ENCODE data around the gene CLEC17A.

Gene CLEC17A

DNA sequence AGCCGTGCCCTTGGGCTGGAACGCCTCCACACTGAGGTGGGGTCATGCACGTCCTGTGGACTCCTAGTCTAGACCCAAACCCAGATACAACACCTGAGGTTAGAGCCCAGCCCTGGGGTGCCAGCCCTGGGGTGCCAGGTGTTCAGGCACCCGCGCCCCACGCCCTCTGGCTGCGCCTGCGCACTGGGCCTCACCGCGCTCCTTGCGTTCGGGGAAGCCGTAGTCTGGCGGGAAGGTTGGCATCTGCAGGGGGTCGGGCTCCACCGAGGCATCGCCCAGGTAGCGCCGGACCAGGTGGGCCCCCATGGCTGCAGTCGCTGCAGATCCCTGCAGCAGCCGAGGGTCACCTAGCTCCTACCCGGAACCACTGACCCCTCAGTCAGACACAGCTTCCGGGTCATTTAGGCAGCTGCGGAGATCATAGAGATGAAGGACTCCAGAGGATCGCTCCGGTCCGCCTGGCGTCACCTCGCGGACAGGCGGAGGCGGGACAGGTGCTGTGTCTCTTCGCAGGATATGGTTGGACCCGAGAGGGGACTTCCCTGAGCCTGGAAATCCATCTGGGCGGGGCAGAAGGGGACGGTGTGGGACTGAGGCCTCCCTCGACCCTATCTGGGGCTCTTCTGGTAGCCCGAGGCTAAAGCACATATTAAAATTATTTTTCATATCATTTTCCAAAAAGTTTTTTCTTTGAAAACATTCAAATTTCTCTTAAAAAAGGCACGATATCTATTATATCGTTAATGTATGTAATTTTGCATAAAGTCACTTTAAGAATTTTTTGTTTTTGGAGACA, 11.0 kb upstream of the CLEC17A start, which contains the start of gene NDUFB7 (continued):
- peak; percentile 92 for TF ChIP-seq ZXDB (tag by site-specific recombination; IDR thresholded peaks at IDR 0.05)
- peak; percentile 89 for TF ChIP-seq SP7 (tag by site-specific recombination; IDR thresholded peaks at IDR 0.05)
- TF ChIP-seq, protein P1, sequence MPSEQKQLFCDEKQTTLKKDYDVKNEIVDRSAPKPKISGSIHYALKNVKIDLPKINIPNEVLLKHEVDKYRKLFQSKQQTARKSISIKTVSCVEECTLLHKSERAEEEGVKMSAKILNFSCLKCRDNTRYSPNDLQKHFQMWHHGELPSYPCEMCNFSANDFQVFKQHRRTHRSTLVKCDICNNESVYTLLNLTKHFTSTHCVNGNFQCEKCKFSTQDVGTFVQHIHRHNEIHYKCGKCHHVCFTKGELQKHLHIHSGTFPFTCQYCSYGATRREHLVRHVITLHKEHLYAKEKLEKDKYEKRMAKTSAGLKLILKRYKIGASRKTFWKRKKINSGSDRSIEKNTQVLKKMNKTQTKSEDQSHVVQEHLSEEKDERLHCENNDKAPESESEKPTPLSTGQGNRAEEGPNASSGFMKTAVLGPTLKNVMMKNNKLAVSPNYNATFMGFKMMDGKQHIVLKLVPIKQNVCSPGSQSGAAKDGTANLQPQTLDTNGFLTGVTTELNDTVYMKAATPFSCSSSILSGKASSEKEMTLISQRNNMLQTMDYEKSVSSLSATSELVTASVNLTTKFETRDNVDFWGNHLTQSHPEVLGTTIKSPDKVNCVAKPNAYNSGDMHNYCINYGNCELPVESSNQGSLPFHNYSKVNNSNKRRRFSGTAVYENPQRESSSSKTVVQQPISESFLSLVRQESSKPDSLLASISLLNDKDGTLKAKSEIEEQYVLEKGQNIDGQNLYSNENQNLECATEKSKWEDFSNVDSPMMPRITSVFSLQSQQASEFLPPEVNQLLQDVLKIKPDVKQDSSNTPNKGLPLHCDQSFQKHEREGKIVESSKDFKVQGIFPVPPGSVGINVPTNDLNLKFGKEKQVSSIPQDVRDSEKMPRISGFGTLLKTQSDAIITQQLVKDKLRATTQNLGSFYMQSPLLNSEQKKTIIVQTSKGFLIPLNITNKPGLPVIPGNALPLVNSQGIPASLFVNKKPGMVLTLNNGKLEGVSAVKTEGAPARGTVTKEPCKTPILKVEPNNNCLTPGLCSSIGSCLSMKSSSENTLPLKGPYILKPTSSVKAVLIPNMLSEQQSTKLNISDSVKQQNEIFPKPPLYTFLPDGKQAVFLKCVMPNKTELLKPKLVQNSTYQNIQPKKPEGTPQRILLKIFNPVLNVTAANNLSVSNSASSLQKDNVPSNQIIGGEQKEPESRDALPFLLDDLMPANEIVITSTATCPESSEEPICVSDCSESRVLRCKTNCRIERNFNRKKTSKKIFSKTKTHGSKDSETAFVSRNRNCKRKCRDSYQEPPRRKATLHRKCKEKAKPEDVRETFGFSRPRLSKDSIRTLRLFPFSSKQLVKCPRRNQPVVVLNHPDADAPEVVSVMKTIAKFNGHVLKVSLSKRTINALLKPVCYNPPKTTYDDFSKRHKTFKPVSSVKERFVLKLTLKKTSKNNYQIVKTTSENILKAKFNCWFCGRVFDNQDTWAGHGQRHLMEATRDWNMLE (tag by site-specific recombination; conservative IDR thresholded peaks at IDR 0.05; ENCODE audit: low read depth): peak; percentile 100
- peak; percentile 83 for TF ChIP-seq ZBTB17 (tag by site-specific recombination; IDR thresholded peaks at IDR 0.05)
- TF ChIP-seq ZNF146 (tag by site-specific recombination; IDR thresholded peaks at IDR 0.05): 0 out of 2 replicates have a peak, but pooled peaks have one; percentile 10
- TF ChIP-seq, protein P2, sequence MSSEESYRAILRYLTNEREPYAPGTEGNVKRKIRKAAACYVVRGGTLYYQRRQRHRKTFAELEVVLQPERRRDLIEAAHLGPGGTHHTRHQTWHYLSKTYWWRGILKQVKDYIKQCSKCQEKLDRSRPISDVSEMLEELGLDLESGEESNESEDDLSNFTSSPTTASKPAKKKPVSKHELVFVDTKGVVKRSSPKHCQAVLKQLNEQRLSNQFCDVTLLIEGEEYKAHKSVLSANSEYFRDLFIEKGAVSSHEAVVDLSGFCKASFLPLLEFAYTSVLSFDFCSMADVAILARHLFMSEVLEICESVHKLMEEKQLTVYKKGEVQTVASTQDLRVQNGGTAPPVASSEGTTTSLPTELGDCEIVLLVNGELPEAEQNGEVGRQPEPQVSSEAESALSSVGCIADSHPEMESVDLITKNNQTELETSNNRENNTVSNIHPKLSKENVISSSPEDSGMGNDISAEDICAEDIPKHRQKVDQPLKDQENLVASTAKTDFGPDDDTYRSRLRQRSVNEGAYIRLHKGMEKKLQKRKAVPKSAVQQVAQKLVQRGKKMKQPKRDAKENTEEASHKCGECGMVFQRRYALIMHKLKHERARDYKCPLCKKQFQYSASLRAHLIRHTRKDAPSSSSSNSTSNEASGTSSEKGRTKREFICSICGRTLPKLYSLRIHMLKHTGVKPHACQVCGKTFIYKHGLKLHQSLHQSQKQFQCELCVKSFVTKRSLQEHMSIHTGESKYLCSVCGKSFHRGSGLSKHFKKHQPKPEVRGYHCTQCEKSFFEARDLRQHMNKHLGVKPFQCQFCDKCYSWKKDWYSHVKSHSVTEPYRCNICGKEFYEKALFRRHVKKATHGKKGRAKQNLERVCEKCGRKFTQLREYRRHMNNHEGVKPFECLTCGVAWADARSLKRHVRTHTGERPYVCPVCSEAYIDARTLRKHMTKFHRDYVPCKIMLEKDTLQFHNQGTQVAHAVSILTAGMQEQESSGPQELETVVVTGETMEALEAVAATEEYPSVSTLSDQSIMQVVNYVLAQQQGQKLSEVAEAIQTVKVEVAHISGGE (tag by site-specific recombination; conservative IDR thresholded peaks at IDR 0.05; ENCODE audit: low read depth): peak; percentile 97
- TF ChIP-seq ZNF529 (tag by site-specific recombination; IDR thresholded peaks at IDR 0.05; ENCODE audit: insufficient replicate concordance): no peak
- peak; percentile 48 for TF ChIP-seq KLF16 (tag by site-specific recombination; IDR thresholded peaks at IDR 0.05)
- peak; percentile 9; the same call in 1 of the 2 replicates for TF ChIP-seq ZNF654 (tag by site-specific recombination; IDR thresholded peaks at IDR 0.05; ENCODE audit: low read depth)
- TF ChIP-seq, protein P3, sequence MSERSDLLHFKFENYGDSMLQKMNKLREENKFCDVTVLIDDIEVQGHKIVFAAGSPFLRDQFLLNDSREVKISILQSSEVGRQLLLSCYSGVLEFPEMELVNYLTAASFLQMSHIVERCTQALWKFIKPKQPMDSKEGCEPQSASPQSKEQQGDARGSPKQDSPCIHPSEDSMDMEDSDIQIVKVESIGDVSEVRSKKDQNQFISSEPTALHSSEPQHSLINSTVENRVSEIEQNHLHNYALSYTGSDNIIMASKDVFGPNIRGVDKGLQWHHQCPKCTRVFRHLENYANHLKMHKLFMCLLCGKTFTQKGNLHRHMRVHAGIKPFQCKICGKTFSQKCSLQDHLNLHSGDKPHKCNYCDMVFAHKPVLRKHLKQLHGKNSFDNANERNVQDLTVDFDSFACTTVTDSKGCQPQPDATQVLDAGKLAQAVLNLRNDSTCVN (tag by site-specific recombination; optimal IDR thresholded peaks at IDR 0.05): peak; percentile 31

DNA sequence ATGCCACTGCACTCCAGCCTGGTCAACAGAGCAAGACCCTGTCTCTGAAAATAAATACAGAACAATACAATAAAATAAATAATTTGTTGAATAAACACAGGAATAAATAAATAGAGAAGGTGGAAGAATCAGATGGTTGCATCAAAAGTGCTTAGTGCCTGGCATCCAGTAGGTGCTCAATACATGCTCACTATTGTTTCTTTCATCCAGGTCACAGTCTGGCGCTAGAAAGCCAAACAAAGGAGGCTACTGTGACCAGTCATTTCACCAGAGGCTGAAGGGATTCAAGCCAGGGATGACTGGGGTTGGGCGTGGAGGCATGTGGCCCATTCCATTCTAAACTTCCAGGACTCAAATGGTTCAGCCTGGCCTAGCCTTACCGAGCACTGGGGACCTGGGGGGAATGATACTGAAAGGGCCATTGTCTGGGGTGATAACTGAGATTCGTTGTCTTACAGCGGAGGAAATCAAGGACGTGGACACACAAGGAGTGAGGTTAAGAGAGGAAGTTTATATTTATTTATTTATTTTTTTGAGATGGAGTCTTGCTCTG, 7.4 kb upstream of the CLEC17A start:
- Histone ChIP-seq H3K27ac (ENCODE audit: extremely low read depth, low read depth, low read length) (no peak overlapping the region), H3K4me3 (ENCODE audit: low read depth, low read length) (no peak overlapping the region), H3K9me3 (ENCODE audit: control insufficient read depth, insufficient read depth, low read depth, low read length) (no peaks in the 10 kb centered on the region), H3K36me3 (ENCODE audit: control insufficient read depth in 2 of 2, insufficient read depth in 1 of 2, low read length in 2 of 2) (no peaks in the 10 kb centered on the region; a peak in 1 of 3 replicates), H3K4me1 (ENCODE audit: control insufficient read depth, insufficient read depth, low read length) (peaks cover 4% of the 10 kb centered on the region; the same call in 1 of the 2 replicates)
- CTCF ChIA-PET: interaction anchor here (0.7 to 5.0 kb wide), 3 partner anchors 22 to 112 kb away, joined by 3 to 137 read pairs (median 3); partner anchors contain the start of gene ZNF333
- POLR2A ChIA-PET: no interaction called here
- TF ChIP-seq ZNF184 (tag by site-specific recombination; IDR thresholded peaks at IDR 0.05): no peak
- TF ChIP-seq, protein P4, sequence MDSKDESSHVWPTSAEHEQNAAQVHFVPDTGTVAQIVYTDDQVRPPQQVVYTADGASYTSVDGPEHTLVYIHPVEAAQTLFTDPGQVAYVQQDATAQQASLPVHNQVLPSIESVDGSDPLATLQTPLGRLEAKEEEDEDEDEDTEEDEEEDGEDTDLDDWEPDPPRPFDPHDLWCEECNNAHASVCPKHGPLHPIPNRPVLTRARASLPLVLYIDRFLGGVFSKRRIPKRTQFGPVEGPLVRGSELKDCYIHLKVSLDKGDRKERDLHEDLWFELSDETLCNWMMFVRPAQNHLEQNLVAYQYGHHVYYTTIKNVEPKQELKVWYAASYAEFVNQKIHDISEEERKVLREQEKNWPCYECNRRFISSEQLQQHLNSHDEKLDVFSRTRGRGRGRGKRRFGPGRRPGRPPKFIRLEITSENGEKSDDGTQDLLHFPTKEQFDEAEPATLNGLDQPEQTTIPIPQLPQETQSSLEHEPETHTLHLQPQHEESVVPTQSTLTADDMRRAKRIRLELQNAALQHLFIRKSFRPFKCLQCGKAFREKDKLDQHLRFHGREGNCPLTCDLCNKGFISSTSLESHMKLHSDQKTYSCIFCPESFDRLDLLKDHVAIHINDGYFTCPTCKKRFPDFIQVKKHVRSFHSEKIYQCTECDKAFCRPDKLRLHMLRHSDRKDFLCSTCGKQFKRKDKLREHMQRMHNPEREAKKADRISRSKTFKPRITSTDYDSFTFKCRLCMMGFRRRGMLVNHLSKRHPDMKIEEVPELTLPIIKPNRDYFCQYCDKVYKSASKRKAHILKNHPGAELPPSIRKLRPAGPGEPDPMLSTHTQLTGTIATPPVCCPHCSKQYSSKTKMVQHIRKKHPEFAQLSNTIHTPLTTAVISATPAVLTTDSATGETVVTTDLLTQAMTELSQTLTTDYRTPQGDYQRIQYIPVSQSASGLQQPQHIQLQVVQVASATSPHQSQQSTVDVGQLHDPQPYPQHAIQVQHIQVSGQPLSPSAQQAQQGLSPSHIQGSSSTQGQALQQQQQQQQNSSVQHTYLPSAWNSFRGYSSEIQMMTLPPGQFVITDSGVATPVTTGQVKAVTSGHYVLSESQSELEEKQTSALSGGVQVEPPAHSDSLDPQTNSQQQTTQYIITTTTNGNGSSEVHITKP (tag by site-specific recombination; IDR thresholded peaks at IDR 0.05): peak; percentile 42; the same call in 1 of the 2 replicates
